KMS-11 (cell line): ENCODE measurements around the gene DSCAM.

Experiments
- H2AFZ ChIP-seq: fragments of 200-600 bp; sonication (generic); 2 replicates; pipeline ENCODE4 v1.6.1; 2016; ENCODE audit warnings: antibody characterized with exemption, mixed run types, low read depth
- H3K27ac ChIP-seq: fragments of 200-600 bp; sonication (generic); 2 replicates; pipeline ENCODE4 v1.6.1; 2016; ENCODE audit warnings: mild to moderate bottlenecking, mixed run types
- H3K27me3 ChIP-seq: fragments of 200-600 bp; sonication (generic); 2 replicates; pipeline ENCODE4 v1.6.1; 2017; ENCODE audit warnings: mild to moderate bottlenecking, low read depth, mixed run types, moderate library complexity; ENCODE audit not compliant: insufficient read depth
- H3K36me3 ChIP-seq: fragments of 200-600 bp; sonication (generic); 2 replicates; pipeline ENCODE4 v1.6.1; 2017; ENCODE audit warnings: mild to moderate bottlenecking, mixed run types; ENCODE audit not compliant: insufficient read depth
- H3K4me1 ChIP-seq: fragments of 200-600 bp; sonication (generic); 2 replicates; pipeline ENCODE4 v1.6.1; 2016; ENCODE audit warnings: mild to moderate bottlenecking, low read depth, mixed run types; ENCODE audit not compliant: poor library complexity, severe bottlenecking
- H3K4me2 ChIP-seq: fragments of 200-600 bp; sonication (generic); 2 replicates; pipeline ENCODE4 v1.7.0; 2016; ENCODE audit warnings: mild to moderate bottlenecking, mixed run types
- H3K4me3 ChIP-seq: fragments of 200-600 bp; sonication (generic); IDR thresholded peaks from 2 replicates; pipeline ENCODE4 v1.6.1; 2017; ENCODE audit warnings: low read depth, low read length, mixed read lengths; ENCODE audit not compliant: insufficient read depth
- H3K79me2 ChIP-seq: fragments of 200-600 bp; sonication (generic); 2 replicates; pipeline ENCODE4 v1.6.1; 2016; ENCODE audit warnings: low read depth, mixed run types; ENCODE audit not compliant: insufficient read depth
- H3K9ac ChIP-seq: fragments of 200-600 bp; sonication (generic); 2 replicates; pipeline ENCODE4 v1.6.1; 2016; ENCODE audit warnings: mild to moderate bottlenecking, mixed run types
- H4K20me1 ChIP-seq: fragments of 200-600 bp; sonication (generic); 2 replicates; pipeline ENCODE4 v1.6.1; 2016; ENCODE audit warnings: mild to moderate bottlenecking, mixed run types; ENCODE audit not compliant: insufficient read depth
- TF ChIP-seq, protein P1 (sequence below): fragments of 200-600 bp; sonication (generic); conservative IDR thresholded peaks from 2 replicates; pipeline ENCODE4 v1.6.1; 2017; ENCODE audit warnings: low read depth, mild to moderate bottlenecking, antibody characterized with exemption, low read length, moderate library complexity, mixed read lengths

The DSCAM gene

DNA sequence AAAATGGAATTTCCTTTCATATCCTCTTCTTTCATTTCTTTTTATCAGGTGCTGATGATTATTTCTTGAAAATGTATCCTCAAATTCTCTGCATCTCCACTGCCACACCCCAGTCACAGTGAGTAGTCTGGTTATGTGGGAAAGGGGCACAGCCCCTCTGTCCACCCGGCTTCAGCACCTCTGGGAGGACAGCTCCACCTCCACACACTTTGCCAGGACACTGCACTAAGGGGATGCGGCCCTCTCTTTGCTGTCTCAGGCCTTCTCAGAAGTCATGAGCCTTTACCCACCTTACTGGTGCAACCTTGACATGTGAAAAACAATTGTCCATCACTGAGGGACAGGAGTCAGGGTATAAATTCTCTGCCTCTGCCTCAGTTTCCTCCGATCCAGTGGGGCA lies 546.7 kb downstream of the DSCAM start:
- Histone ChIP-seq H3K4me2 (no peak overlapping the region), H3K9ac (no peak overlapping the region), H2AFZ (no peak overlapping the region), H3K4me3 (no peak overlapping the region), H3K36me3 (no peaks in the 10 kb centered on the region), H3K79me2 (no peaks in the 10 kb centered on the region), H3K4me1 (no peaks in the 10 kb centered on the region), H3K27me3 (no peaks in the 10 kb centered on the region), H3K27ac (no peak overlapping the region), H4K20me1 (no peaks in the 10 kb centered on the region)
- TF ChIP-seq, protein P1, sequence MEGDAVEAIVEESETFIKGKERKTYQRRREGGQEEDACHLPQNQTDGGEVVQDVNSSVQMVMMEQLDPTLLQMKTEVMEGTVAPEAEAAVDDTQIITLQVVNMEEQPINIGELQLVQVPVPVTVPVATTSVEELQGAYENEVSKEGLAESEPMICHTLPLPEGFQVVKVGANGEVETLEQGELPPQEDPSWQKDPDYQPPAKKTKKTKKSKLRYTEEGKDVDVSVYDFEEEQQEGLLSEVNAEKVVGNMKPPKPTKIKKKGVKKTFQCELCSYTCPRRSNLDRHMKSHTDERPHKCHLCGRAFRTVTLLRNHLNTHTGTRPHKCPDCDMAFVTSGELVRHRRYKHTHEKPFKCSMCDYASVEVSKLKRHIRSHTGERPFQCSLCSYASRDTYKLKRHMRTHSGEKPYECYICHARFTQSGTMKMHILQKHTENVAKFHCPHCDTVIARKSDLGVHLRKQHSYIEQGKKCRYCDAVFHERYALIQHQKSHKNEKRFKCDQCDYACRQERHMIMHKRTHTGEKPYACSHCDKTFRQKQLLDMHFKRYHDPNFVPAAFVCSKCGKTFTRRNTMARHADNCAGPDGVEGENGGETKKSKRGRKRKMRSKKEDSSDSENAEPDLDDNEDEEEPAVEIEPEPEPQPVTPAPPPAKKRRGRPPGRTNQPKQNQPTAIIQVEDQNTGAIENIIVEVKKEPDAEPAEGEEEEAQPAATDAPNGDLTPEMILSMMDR, result no peak

DNA sequence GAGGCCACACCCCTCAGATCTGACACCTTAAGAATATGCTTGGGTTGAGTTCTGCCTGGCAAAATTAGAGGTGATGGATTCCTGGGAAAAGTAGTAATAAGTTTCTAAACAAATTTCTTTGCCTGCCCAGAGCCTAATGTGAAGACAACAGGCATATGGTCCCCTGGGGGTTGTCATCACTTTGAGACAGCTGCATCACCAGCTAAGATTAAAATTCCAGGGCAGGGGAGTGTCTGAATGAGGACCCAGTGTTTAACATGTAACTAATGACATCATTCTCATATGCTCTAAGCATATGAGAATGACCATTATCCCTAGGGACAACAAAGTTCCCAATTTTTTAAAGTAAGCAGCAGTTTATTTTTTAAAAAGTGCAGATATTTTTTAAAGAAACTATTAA lies 547.5 kb downstream of the DSCAM start:
- TF ChIP-seq, protein P1, result no peak
- Histone ChIP-seq H3K27me3 (no peaks in the 10 kb centered on the region), H3K9ac (no peak overlapping the region), H2AFZ (no peak overlapping the region), H4K20me1 (no peaks in the 10 kb centered on the region), H3K79me2 (no peaks in the 10 kb centered on the region), H3K4me3 (no peak overlapping the region), H3K27ac (no peak overlapping the region), H3K36me3 (no peaks in the 10 kb centered on the region), H3K4me1 (no peaks in the 10 kb centered on the region), H3K4me2 (no peak overlapping the region)

DNA sequence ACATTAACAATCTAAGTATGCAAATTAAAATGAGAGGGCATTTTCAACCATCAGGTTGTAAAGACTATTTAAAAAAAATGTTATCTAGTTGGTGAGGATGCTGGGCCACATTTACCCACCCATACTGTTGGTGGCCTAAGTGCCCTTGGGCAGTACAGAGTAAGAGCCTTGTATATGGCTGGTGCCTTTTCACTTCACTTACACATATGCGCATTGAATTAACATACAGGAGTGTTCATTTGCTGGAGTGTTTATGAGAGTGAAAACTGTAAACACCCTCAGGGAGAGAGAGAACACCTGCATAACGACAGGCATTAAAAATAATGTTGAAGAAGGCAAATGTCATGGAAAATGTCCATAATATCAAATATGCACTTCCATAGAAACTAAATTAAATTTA lies 552.6 kb downstream of the DSCAM start:
- H3K4me2 ChIP-seq, result no peak overlapping the region
- H3K9ac ChIP-seq, result no peak overlapping the region
- H3K27ac ChIP-seq, result no peak overlapping the region
- TF ChIP-seq, protein P1, result no peak
- H3K79me2 ChIP-seq, result no peaks in the 10 kb centered on the region
- no peaks in the 10 kb centered on the region for H4K20me1 ChIP-seq
- H3K27me3 ChIP-seq, result no peaks in the 10 kb centered on the region
- H2AFZ ChIP-seq, result no peak overlapping the region
- H3K4me1 ChIP-seq, result no peaks in the 10 kb centered on the region
- no peaks in the 10 kb centered on the region for H3K36me3 ChIP-seq
- no peak overlapping the region for H3K4me3 ChIP-seq

DNA sequence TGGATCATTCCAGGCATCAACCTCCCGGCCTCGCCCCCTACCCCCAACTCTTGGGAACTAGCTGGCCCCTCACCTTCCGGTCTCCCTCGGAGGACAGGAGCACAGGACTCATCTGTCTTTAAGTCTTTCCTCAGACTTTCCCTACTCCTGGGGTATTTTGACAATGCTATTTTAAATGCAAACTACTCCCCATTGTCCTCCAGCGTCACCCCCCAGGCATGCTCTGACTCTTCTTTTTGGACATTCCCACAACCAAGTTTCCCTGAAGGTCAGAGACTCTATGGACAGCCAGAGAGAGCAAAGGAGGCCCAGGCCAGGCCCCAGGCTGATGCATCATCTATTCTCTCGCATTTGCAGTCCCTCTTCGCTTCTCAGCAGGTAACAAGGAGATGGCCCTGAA lies 555.4 kb downstream of the DSCAM start:
- Histone ChIP-seq H3K4me3 (no peak overlapping the region), H4K20me1 (no peaks in the 10 kb centered on the region), H3K27me3 (no peaks in the 10 kb centered on the region), H3K4me1 (no peaks in the 10 kb centered on the region), H2AFZ (no peak overlapping the region), H3K9ac (no peak overlapping the region), H3K27ac (no peak overlapping the region), H3K4me2 (no peak overlapping the region), H3K79me2 (no peaks in the 10 kb centered on the region), H3K36me3 (no peaks in the 10 kb centered on the region)
- TF ChIP-seq, protein P1, result no peak

DNA sequence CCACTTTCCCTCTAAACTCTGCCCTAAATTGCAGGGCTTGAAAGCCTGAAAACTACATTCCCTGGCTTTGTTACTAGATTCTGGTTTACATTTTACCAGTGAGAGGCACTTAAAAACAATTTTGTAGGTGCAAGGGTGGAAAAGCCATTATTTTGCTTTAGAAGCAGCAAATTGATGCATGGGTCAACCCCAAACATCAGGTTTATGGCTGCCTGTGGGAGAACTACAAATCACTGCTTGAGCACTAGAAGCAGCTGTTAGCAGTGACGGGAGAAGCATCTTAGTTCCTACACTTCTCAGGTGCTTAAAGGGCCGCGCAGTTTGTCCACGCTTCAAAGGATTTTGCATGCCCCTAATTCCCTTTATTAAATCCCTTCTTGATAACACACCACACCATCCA lies 562.5 kb downstream of the DSCAM start:
- Histone ChIP-seq H3K4me1 (no peaks in the 10 kb centered on the region), H3K9ac (no peak overlapping the region), H3K27me3 (no peaks in the 10 kb centered on the region), H3K4me3 (no peak overlapping the region), H3K27ac (no peak overlapping the region), H3K4me2 (no peak overlapping the region), H3K79me2 (no peaks in the 10 kb centered on the region), H2AFZ (no peak overlapping the region), H3K36me3 (no peaks in the 10 kb centered on the region), H4K20me1 (no peaks in the 10 kb centered on the region)
- TF ChIP-seq, protein P1, result no peak
